ENCODE results near the gene AFDN.

Gene AFDN

DNA sequence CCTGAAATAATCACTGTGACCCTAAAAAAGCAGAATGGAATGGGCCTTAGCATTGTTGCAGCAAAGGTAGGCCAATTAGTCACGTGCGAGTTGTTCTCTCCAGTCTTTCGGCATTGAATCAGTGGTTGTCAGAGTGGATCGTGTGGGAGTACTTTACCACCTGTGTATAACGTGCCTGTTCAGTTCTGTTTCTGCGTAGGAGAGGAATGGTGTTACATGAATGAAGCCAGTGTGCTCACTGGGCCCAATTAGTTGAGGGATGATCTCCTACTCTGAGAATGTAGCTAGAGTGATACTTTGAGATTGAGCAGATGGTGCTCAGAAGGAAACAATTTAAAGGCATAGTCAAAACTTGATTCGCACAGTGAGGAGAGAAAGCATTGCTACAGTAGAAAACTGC lies 98.3 kb downstream of the AFDN start:
- TF ChIP-seq, protein P1, sequence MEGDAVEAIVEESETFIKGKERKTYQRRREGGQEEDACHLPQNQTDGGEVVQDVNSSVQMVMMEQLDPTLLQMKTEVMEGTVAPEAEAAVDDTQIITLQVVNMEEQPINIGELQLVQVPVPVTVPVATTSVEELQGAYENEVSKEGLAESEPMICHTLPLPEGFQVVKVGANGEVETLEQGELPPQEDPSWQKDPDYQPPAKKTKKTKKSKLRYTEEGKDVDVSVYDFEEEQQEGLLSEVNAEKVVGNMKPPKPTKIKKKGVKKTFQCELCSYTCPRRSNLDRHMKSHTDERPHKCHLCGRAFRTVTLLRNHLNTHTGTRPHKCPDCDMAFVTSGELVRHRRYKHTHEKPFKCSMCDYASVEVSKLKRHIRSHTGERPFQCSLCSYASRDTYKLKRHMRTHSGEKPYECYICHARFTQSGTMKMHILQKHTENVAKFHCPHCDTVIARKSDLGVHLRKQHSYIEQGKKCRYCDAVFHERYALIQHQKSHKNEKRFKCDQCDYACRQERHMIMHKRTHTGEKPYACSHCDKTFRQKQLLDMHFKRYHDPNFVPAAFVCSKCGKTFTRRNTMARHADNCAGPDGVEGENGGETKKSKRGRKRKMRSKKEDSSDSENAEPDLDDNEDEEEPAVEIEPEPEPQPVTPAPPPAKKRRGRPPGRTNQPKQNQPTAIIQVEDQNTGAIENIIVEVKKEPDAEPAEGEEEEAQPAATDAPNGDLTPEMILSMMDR (IDR thresholded peaks at IDR 0.05; ENCODE audit: control insufficient read depth, extremely low read depth, insufficient read depth) = no peak
- no peak overlapping the region for H3K4me3 ChIP-seq (ENCODE audit: low read depth, low read length)
- no peak for DNase-seq (ENCODE audit: low read depth)

DNA sequence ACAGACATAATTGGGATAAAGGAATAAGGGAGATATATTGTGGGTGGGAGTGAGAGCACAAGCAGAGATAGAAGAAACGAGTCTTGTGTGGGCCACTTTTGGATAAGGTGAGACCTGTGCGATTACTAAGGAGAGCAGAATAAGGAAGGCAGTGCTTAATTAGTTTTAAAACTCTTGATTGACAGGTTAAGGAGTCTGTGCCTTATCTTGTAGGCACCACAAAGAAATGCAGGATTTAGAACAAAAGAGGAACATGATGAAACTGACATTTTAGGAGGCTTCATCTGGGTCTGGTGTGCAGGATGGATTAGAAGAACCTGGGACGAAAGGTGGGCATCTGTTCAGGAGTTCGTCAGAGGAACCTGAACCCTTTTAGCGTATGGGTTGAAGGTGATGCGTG lies 100.5 kb downstream of the AFDN start:
- TF ChIP-seq, protein P1 (IDR thresholded peaks at IDR 0.05; ENCODE audit: control insufficient read depth, extremely low read depth, insufficient read depth) = no peak
- H3K4me3 ChIP-seq (ENCODE audit: low read depth, low read length) = no peak overlapping the region
- DNase-seq (ENCODE audit: low read depth) = no peak

DNA sequence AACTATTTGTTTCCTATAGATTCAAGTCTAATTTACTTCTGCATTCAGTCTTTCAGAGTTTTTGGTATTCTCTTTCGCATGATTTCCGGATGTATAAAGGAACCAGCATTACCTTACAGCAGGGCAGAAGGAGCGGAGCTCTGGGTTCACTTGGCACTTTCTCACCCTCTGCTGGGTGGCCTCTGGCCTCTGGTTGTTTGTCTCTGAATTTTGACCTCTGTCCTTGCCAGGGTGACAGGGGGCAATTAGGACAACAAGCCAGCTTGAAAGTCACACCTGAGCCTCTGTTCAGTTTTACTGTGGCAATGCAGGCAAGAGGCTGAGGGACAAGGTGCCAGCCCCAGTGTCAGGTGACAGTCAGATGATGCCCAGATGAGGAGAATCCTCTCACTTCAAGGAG lies 101.4 kb downstream of the AFDN start:
- no peak overlapping the region for H3K4me3 ChIP-seq (ENCODE audit: low read depth, low read length)
- TF ChIP-seq, protein P1 (IDR thresholded peaks at IDR 0.05; ENCODE audit: control insufficient read depth, extremely low read depth, insufficient read depth) = no peak
- no peak for DNase-seq (ENCODE audit: low read depth)

DNA sequence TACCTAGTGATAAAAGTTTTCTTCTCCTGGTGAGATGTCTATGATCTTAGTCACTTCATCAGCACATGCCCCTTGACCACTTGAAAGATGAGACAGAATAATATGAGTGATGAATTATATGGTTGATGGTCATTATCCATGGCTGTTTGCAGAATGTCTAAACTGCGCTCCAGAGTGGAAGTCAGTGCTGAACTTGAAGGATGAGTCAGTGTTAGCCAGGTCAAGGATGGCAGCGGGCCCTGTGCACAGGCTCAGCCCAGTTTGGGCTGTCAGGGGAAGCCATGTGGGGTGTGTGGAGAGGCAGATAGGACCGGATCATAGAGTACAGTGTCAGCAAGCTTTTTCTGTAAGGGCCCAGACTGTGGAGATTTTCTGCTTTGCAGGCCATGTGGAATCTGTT lies 103.6 kb downstream of the AFDN start:
- DNase-seq (ENCODE audit: low read depth) = no peak
- TF ChIP-seq, protein P1 (IDR thresholded peaks at IDR 0.05; ENCODE audit: control insufficient read depth, extremely low read depth, insufficient read depth) = no peak
- H3K4me3 ChIP-seq (ENCODE audit: low read depth, low read length) = no peak overlapping the region

DNA sequence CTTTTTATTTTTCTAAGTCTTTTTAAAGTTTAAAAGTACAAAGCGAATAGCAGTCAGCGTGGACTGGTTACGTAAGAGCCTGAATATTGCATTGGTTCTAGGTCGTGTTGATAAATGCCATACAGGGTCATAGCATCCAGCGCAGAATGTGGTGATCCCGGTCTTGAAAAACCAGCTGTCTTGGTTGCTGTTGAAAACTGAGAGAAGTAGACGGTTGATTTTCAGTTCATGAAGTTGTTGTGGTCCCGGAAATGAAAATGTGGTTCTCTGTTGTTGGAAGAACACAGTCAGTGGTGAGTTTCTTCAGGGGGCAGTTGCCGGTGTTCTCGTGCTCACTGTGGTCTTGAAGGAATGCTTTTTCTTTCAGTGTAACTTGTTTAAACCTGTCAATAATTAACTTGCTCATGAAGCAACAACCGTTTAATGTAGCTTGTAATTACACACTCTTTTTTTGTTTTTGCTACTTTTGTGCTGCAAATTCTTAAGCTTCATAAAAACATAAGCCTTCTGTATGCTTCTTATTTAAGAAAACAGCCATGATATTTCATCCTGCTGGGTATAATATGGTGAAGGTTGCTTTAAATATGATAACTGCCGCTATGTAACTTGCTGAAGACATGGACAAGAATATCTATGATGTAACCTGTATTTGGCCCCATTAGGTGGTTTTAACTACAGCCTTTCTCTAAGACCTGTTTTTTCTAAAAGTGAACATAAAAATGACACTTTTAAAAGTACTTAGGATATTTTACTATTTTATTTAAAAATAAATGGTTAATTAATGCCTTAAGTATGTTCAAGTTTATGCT lies 106.0 kb downstream of the AFDN start:
- DNase-seq (ENCODE audit: low read depth) = no peak
- TF ChIP-seq, protein P1 (IDR thresholded peaks at IDR 0.05; ENCODE audit: control insufficient read depth, extremely low read depth, insufficient read depth) = no peak
- no peak overlapping the region for H3K4me3 ChIP-seq (ENCODE audit: low read depth, low read length)

DNA sequence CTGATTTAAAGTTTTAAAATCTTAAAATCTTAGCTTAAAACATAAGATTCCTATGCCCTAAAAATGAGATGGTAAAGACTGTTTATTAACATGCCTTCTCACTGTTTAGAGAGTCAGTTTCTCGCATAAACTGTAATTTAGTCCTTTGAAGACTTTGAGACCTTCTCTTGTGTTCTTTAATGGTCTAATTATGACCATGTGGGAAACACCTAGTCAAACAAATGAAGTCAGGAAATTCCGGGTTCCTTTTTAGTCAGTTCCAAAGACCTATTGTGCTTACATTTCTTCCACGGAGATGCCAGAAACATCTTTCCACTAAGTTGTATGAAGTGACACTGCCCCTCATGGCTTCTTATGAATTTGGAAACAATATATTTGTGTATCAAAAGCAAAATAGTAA lies 106.6 kb downstream of the AFDN start:
- DNase-seq (ENCODE audit: low read depth) = no peak
- no peak overlapping the region for H3K4me3 ChIP-seq (ENCODE audit: low read depth, low read length)
- TF ChIP-seq, protein P1 (IDR thresholded peaks at IDR 0.05; ENCODE audit: control insufficient read depth, extremely low read depth, insufficient read depth) = no peak

DNA sequence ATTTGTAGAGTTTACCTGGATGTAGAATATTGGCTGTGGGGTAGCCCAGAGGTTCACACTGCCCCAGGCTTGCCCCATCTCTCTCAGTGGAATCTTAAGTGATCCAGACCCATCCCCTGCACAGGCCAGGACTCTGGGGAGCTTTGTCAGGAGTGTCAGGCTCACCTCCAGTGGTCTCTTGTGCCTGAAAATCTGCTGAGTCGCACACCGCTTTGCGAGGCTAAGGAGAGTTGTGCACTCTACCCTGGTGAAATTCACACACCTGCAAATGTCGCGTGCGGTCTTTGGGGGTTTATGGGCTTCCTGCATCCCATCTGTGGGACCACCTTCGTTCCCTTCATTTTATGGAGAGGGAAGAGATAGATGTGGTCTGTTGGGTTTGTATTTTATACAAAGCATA lies 107.1 kb downstream of the AFDN start:
- no peak for DNase-seq (ENCODE audit: low read depth)
- TF ChIP-seq, protein P1 (IDR thresholded peaks at IDR 0.05; ENCODE audit: control insufficient read depth, extremely low read depth, insufficient read depth) = no peak
- H3K4me3 ChIP-seq (ENCODE audit: low read depth, low read length) = no peak overlapping the region
